ENCODE measurements around the gene WDR64. TPM values are rescaled to one million over a fixed set of nuclear protein-coding genes. Genes with fewer than 3 reads are reported as not detected.

WDR64 gene
- total and polyA plus RNA-seq, 4 donors = 0.02 to 0.70 (median 0.17) TPM

DNA sequence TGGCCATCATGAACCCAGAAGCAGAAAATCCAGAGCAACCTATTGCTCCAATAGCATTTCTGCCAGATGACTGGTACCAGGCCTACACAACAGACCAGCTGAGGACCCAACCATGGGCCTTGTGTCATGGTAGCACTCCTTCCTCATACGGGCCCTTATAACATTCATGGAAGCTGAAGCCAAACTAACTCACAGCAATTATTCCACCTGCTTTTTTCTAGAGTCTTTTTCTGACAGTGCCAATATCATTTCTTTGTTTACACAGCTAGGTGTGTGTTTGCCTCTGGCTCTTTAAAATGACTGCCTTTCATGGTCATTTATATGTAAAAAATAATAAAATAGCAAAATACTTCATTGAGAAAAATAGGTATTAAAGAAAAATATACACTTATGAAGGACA, 3.9 kb upstream of the WDR64 start:
- Histone ChIP-seq H3K27me3 (ENCODE audit: control insufficient read depth in 4 of 4, insufficient read depth in 4 of 4, low read length in 3 of 4) (no peaks in the 10 kb centered on the region), H3K4me3 (ENCODE audit: low read depth in 1 of 3, low read length in 3 of 3) (no peak overlapping the region), H3K9me3 (ENCODE audit: control insufficient read depth in 4 of 4, low read length in 3 of 4) (no peaks in the 10 kb centered on the region), H3K9ac (ENCODE audit: low read depth in 1 of 2, low read length in 2 of 2) (no peak overlapping the region), H3K27ac (ENCODE audit: low read depth in 1 of 2, low read length in 2 of 2) (no peak overlapping the region), H3K36me3 (ENCODE audit: control insufficient read depth in 4 of 4, insufficient read depth in 3 of 4, low read depth in 1 of 4, low read length in 3 of 4) (no peaks in the 10 kb centered on the region), H3K4me1 (ENCODE audit: control insufficient read depth in 4 of 4, insufficient read depth in 4 of 4, low read length in 3 of 4) (no peaks in the 10 kb centered on the region)
- 87% methylated on average over 1 of the region's 1 CpG for WGBS
- DNase-seq (ENCODE audit: low spot score) = no peak
- TF ChIP-seq SP1 (IDR thresholded peaks at IDR 0.05) = no peak
- TF ChIP-seq NR2F2 (IDR thresholded peaks at IDR 0.05) = no peak
- TF ChIP-seq TAF1 (conservative IDR thresholded peaks at IDR 0.05) = no peak
- TF ChIP-seq YY1 (IDR thresholded peaks at IDR 0.05) = no peak

DNA sequence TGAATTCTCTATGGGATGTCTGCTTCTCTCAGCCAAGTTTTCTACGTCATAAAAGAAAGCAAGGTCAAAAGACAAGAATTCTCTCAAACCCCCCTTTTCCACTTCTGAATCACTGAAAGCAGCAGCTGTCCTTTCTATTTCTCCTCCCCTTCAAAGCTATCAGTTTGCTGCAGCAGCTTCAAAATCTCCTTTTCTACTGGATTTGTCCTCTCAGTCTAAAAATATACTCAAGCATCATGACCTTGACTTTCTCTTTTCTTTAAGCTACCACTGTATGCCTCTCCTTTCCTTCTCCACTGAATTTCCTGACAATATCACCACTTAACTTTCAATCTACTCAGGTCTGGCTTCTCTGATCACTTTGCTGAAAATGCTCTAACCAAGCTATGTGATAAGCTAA, 1.9 kb downstream of the WDR64 start:
- Histone ChIP-seq H3K4me1 (ENCODE audit: control insufficient read depth in 4 of 4, insufficient read depth in 4 of 4, low read length in 3 of 4) (no peaks in the 10 kb centered on the region), H3K9ac (ENCODE audit: low read depth in 1 of 2, low read length in 2 of 2) (no peak overlapping the region), H3K4me3 (ENCODE audit: low read depth in 1 of 3, low read length in 3 of 3) (no peak overlapping the region), H3K27me3 (ENCODE audit: control insufficient read depth in 4 of 4, insufficient read depth in 4 of 4, low read length in 3 of 4) (no peaks in the 10 kb centered on the region), H3K36me3 (ENCODE audit: control insufficient read depth in 4 of 4, insufficient read depth in 3 of 4, low read depth in 1 of 4, low read length in 3 of 4) (no peaks in the 10 kb centered on the region), H3K9me3 (ENCODE audit: control insufficient read depth in 4 of 4, low read length in 3 of 4) (no peaks in the 10 kb centered on the region), H3K27ac (ENCODE audit: low read depth in 1 of 2, low read length in 2 of 2) (no peak overlapping the region)
- no peak for TF ChIP-seq SP1 (IDR thresholded peaks at IDR 0.05)
- no peak for TF ChIP-seq HNF4G (IDR thresholded peaks at IDR 0.05)
- TF ChIP-seq EGR1 (IDR thresholded peaks at IDR 0.05; ENCODE audit: low read depth in 2 of 2) = no peak
- no peak for TF ChIP-seq GABPA (IDR thresholded peaks at IDR 0.05 in 1 of 2, conservative IDR thresholded peaks at IDR 0.05 in 1 of 2)
- no peak for TF ChIP-seq FOXA1 (IDR thresholded peaks at IDR 0.05)
- TF ChIP-seq, protein P1, sequence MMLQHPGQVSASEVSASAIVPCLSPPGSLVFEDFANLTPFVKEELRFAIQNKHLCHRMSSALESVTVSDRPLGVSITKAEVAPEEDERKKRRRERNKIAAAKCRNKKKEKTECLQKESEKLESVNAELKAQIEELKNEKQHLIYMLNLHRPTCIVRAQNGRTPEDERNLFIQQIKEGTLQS (IDR thresholded peaks at IDR 0.05) = no peak
- no peak for TF ChIP-seq FOXA2 (IDR thresholded peaks at IDR 0.05)
- no peak for TF ChIP-seq RAD21 (IDR thresholded peaks at IDR 0.05)
- TF ChIP-seq JUND (IDR thresholded peaks at IDR 0.05) = no peak
- TF ChIP-seq, protein P2, sequence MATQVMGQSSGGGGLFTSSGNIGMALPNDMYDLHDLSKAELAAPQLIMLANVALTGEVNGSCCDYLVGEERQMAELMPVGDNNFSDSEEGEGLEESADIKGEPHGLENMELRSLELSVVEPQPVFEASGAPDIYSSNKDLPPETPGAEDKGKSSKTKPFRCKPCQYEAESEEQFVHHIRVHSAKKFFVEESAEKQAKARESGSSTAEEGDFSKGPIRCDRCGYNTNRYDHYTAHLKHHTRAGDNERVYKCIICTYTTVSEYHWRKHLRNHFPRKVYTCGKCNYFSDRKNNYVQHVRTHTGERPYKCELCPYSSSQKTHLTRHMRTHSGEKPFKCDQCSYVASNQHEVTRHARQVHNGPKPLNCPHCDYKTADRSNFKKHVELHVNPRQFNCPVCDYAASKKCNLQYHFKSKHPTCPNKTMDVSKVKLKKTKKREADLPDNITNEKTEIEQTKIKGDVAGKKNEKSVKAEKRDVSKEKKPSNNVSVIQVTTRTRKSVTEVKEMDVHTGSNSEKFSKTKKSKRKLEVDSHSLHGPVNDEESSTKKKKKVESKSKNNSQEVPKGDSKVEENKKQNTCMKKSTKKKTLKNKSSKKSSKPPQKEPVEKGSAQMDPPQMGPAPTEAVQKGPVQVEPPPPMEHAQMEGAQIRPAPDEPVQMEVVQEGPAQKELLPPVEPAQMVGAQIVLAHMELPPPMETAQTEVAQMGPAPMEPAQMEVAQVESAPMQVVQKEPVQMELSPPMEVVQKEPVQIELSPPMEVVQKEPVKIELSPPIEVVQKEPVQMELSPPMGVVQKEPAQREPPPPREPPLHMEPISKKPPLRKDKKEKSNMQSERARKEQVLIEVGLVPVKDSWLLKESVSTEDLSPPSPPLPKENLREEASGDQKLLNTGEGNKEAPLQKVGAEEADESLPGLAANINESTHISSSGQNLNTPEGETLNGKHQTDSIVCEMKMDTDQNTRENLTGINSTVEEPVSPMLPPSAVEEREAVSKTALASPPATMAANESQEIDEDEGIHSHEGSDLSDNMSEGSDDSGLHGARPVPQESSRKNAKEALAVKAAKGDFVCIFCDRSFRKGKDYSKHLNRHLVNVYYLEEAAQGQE (IDR thresholded peaks at IDR 0.05) = no peak
- no peak for TF ChIP-seq NR2F2 (IDR thresholded peaks at IDR 0.05)
- TF ChIP-seq, protein P3, sequence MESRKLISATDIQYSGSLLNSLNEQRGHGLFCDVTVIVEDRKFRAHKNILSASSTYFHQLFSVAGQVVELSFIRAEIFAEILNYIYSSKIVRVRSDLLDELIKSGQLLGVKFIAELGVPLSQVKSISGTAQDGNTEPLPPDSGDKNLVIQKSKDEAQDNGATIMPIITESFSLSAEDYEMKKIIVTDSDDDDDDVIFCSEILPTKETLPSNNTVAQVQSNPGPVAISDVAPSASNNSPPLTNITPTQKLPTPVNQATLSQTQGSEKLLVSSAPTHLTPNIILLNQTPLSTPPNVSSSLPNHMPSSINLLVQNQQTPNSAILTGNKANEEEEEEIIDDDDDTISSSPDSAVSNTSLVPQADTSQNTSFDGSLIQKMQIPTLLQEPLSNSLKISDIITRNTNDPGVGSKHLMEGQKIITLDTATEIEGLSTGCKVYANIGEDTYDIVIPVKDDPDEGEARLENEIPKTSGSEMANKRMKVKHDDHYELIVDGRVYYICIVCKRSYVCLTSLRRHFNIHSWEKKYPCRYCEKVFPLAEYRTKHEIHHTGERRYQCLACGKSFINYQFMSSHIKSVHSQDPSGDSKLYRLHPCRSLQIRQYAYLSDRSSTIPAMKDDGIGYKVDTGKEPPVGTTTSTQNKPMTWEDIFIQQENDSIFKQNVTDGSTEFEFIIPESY (IDR thresholded peaks at IDR 0.05) = no peak
- TF ChIP-seq, protein P4, sequence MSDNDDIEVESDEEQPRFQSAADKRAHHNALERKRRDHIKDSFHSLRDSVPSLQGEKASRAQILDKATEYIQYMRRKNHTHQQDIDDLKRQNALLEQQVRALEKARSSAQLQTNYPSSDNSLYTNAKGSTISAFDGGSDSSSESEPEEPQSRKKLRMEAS (IDR thresholded peaks at IDR 0.05) = no peak
- TF ChIP-seq YY1 (IDR thresholded peaks at IDR 0.05) = no peak
- TF ChIP-seq TAF1 (conservative IDR thresholded peaks at IDR 0.05) = no peak
- 81% methylated on average over 1 of the region's 1 CpG for WGBS
- no peak for DNase-seq (ENCODE audit: low spot score)

All from liver (tissue), 9 donors.